ENCODE results near the gene RTL1. TPM values are rescaled to one million over a fixed set of nuclear protein-coding genes. Genes with fewer than 3 reads are reported as not detected.

The RTL1 gene
- total and polyA plus RNA-seq, 2 experiments from 2014 or later = 0.15 TPM; not detected in 1

- H3K36me3 ChIP-seq = no peaks in the 10 kb centered on the region
- H3K4me3 ChIP-seq = no peak overlapping the region
- no peak for TF ChIP-seq CTCF (IDR thresholded peaks at IDR 0.05; ENCODE audit: low read depth, low read length)
- H3K27ac ChIP-seq = no peak overlapping the region
- peaks cover 2% of the 10 kb centered on the region for H3K4me1 ChIP-seq (ENCODE audit: low read depth)
- no peak for DNase-seq (ENCODE audit: low read depth in 1 of 2, low spot score in 1 of 2)
- no peaks in the 10 kb centered on the region for H3K9me3 ChIP-seq (ENCODE audit: low read depth)
- H3K27me3 ChIP-seq = no peaks in the 10 kb centered on the region
Measured at GRCh38 chr14:100845341-100845740, 58.2 kb downstream of the RTL1 start.

GRCh38 chr14:100844846-100845245 lies 58.7 kb downstream of the RTL1 start:
- Histone ChIP-seq H3K9me3 (ENCODE audit: low read depth) (no peaks in the 10 kb centered on the region), H3K4me1 (ENCODE audit: low read depth) (peaks cover 6% of the 10 kb centered on the region), H3K36me3 (no peaks in the 10 kb centered on the region), H3K4me3 (no peak overlapping the region), H3K27me3 (no peaks in the 10 kb centered on the region), H3K27ac (no peak overlapping the region)
- DNase-seq (ENCODE audit: low read depth in 1 of 2, low spot score in 1 of 2) = no peak
- no peak for TF ChIP-seq CTCF (IDR thresholded peaks at IDR 0.05; ENCODE audit: low read depth, low read length)

DNA sequence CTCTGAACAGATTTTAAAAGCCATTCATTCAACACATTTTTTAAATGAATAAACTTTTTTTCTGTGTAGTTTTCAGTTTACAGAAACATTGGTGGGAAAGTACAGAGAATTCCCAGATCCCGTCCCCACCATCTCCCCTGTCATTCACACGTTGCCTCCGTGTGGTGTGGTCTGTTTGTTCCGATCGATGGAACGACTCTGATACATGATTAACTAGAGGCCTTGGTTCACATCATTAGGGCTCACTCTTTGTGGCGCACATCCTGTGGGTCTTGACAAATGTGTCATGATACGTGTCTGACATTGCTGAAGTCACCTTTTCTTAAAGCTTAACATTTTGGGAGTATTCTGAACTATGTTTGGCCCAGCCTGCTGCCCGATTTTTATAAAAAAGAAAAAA lies 59.1 kb downstream of the RTL1 start:
- Histone ChIP-seq H3K4me1 (ENCODE audit: low read depth) (peaks cover 9% of the 10 kb centered on the region), H3K36me3 (no peaks in the 10 kb centered on the region), H3K27me3 (no peaks in the 10 kb centered on the region), H3K4me3 (no peak overlapping the region), H3K27ac (no peak overlapping the region), H3K9me3 (ENCODE audit: low read depth) (no peaks in the 10 kb centered on the region)
- TF ChIP-seq CTCF (IDR thresholded peaks at IDR 0.05; ENCODE audit: low read depth, low read length) = no peak
- no peak for DNase-seq (ENCODE audit: low read depth in 1 of 2, low spot score in 1 of 2)

DNA sequence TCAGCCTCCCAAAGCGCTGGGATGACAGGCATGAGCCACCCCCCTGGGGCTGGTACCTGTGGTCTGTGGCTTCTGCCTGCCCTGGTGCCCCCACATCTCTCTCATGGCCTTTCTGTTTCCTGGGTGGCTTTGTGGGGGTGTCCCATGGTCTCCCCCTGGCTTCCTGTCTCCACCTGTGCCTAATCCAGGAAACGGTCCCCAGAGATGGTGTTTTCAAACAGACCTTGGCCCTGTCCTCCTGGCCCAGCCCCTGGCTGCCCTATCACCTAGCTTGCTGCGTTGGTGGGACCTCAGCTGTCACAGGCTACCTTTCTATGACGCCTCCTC lies 59.5 kb downstream of the RTL1 start:
- H3K9me3 ChIP-seq (ENCODE audit: low read depth) = no peaks in the 10 kb centered on the region
- H3K27me3 ChIP-seq = no peaks in the 10 kb centered on the region
- H3K36me3 ChIP-seq = no peaks in the 10 kb centered on the region
- no peak overlapping the region for H3K4me3 ChIP-seq
- TF ChIP-seq CTCF (IDR thresholded peaks at IDR 0.05; ENCODE audit: low read depth, low read length) = no peak
- DNase-seq (ENCODE audit: low read depth in 1 of 2, low spot score in 1 of 2) = no peak
- H3K4me1 ChIP-seq (ENCODE audit: low read depth) = peaks cover 13% of the 10 kb centered on the region
- no peak overlapping the region for H3K27ac ChIP-seq

- Histone ChIP-seq H3K36me3 (no peaks in the 10 kb centered on the region), H3K4me3 (no peak overlapping the region), H3K27me3 (no peaks in the 10 kb centered on the region), H3K27ac (no peak overlapping the region), H3K9me3 (ENCODE audit: low read depth) (no peaks in the 10 kb centered on the region), H3K4me1 (ENCODE audit: low read depth) (peaks cover 13% of the 10 kb centered on the region)
- no peak for TF ChIP-seq CTCF (IDR thresholded peaks at IDR 0.05; ENCODE audit: low read depth, low read length)
- peak in 1 of 2 donors; percentile 75 for DNase-seq (ENCODE audit: low read depth in 1 of 2, low spot score in 1 of 2)
Measured at GRCh38 chr14:100842799-100843198, 60.7 kb downstream of the RTL1 start.

Measured in cardiac muscle cell (in vitro differentiated cells and primary cell).